Liver (tissue), 9 donors: ENCODE measurements around the gene APBA1. TPM values are rescaled to one million over a fixed set of nuclear protein-coding genes. Genes with fewer than 3 reads are reported as not detected.

Source experiments
- DNase-seq: peaks from one replicate; pipeline ENCODE4 v3.0.0-alpha.2; 2017; ENCODE audit warnings: low spot score
- H3K27ac ChIP-seq, 2 donors: one replicate each; pipeline ENCODE4 v1.7.0; 2013; ENCODE audit warnings: inconsistent platforms in 2 of 2, low read length in 2 of 2, control low read depth in 1 of 2, low read depth in 1 of 2, mild to moderate bottlenecking in 1 of 2
- H3K27me3 ChIP-seq, 4 donors: one replicate each; pipeline versions ENCODE4 v1.6.1 to v1.7.0; 2013; ENCODE audit warnings: low read length in 3 of 4, inconsistent platforms in 1 of 4, mild to moderate bottlenecking in 1 of 4, moderate library complexity in 1 of 4; ENCODE audit not compliant: control insufficient read depth in 4 of 4, insufficient read depth in 4 of 4
- H3K36me3 ChIP-seq, 4 donors: one replicate each; pipeline versions ENCODE4 v1.6.1 to v1.7.0; 2013; ENCODE audit warnings: low read length in 3 of 4, mild to moderate bottlenecking in 3 of 4, low read depth in 1 of 4, moderate library complexity in 1 of 4; ENCODE audit not compliant: control insufficient read depth in 4 of 4, insufficient read depth in 3 of 4
- H3K4me1 ChIP-seq, 4 donors: one replicate each; pipeline versions ENCODE4 v1.6.1 to v1.7.0; 2013; ENCODE audit warnings: low read length in 3 of 4, mild to moderate bottlenecking in 3 of 4, moderate library complexity in 1 of 4; ENCODE audit not compliant: control insufficient read depth in 4 of 4, insufficient read depth in 4 of 4
- H3K4me3 ChIP-seq, 3 donors: one replicate each; pipeline versions ENCODE4 v1.6.1 to v1.7.0; 2013; ENCODE audit warnings: low read length in 3 of 3, control low read depth in 1 of 3, low read depth in 1 of 3, mild to moderate bottlenecking in 1 of 3
- H3K9ac ChIP-seq, 2 donors: one replicate each; pipeline ENCODE4 v1.7.0; 2013; ENCODE audit warnings: low read length in 2 of 2, mild to moderate bottlenecking in 2 of 2, moderate library complexity in 2 of 2, control low read depth in 1 of 2, low read depth in 1 of 2
- H3K9me3 ChIP-seq, 4 donors: one replicate each; pipeline versions ENCODE4 v1.6.1 to v1.7.0; 2013; ENCODE audit warnings: low read length in 3 of 4; ENCODE audit not compliant: control insufficient read depth in 4 of 4
- CTCF ChIP-seq: fragments of 150-350 bp; IDR thresholded peaks from 2 replicates; pipeline ENCODE4 v1.5.1; 2017; ENCODE audit warnings: improper control_type of control experiment, low read depth, low read length; ENCODE audit not compliant: missing input control
- EGR1 ChIP-seq, 2 donors: IDR thresholded peaks; 2 replicates each; pipeline ENCODE4 v1.6.1; 2016 to 2018; ENCODE audit warnings: antibody characterized with exemption in 2 of 2, low read depth in 2 of 2
- FOXA1 ChIP-seq: IDR thresholded peaks from 2 replicates; pipeline ENCODE4 v1.6.1; 2016; ENCODE audit warnings: antibody characterized with exemption
- FOXA2 ChIP-seq: IDR thresholded peaks from 2 replicates; pipeline ENCODE4 v1.6.1; 2016; ENCODE audit warnings: antibody characterized with exemption
- GABPA ChIP-seq, 2 donors: IDR thresholded peaks in 1 of 2; conservative IDR thresholded peaks in 1 of 2; 2 replicates each; pipeline ENCODE4 v1.6.1; 2016; ENCODE audit warnings: antibody characterized with exemption in 2 of 2, mild to moderate bottlenecking in 1 of 2, moderate library complexity in 1 of 2
- HNF4A ChIP-seq, 2 donors: conservative IDR thresholded peaks; 2 replicates each; pipeline ENCODE4 v1.6.1; 2016; ENCODE audit warnings: antibody characterized with exemption in 2 of 2, mild to moderate bottlenecking in 2 of 2
- HNF4G ChIP-seq: IDR thresholded peaks from 2 replicates; pipeline ENCODE4 v1.6.1; 2016; ENCODE audit warnings: antibody characterized with exemption
- JUND ChIP-seq, 2 donors: IDR thresholded peaks; 2 replicates each; pipeline ENCODE4 v1.6.1; 2016; ENCODE audit warnings: antibody characterized with exemption in 2 of 2
- NR2F2 ChIP-seq: IDR thresholded peaks from 2 replicates; pipeline ENCODE4 v1.6.1; 2016; ENCODE audit warnings: antibody characterized with exemption
- RAD21 ChIP-seq, 2 donors: IDR thresholded peaks; 2 replicates each; pipeline ENCODE4 v1.6.1; 2016; ENCODE audit warnings: antibody characterized with exemption in 2 of 2, mild to moderate bottlenecking in 2 of 2
- RXRA ChIP-seq, 2 donors: IDR thresholded peaks; 2 replicates each; pipeline ENCODE4 v1.6.1; 2017 to 2018; ENCODE audit warnings: antibody characterized with exemption in 2 of 2, mild to moderate bottlenecking in 1 of 2
- SP1 ChIP-seq: IDR thresholded peaks from 2 replicates; pipeline ENCODE4 v1.6.1; 2018; ENCODE audit warnings: antibody characterized with exemption, mild to moderate bottlenecking
- YY1 ChIP-seq: IDR thresholded peaks from 2 replicates; pipeline ENCODE4 v1.6.1; 2016; ENCODE audit warnings: antibody characterized with exemption, mild to moderate bottlenecking
- ZBTB33 ChIP-seq: IDR thresholded peaks from 2 replicates; pipeline ENCODE4 v1.6.1; 2016; ENCODE audit warnings: antibody characterized with exemption
- WGBS: extraction: QIAGEN DNeasy Blood & Tissue Kit; methylation state at CpG from one replicate; pipeline ENCODE4 v1.1.7; 2013; 5-methylcytosine and 5-hydroxymethylcytosine counted together
- polyA plus RNA-seq, 2 donors: library from polyadenylated mRNA; stranded (reverse) in 1 of 2; unstranded in 1 of 2; fragments of 200-250 nt in 1 of 2; fragments of >200 nt in 1 of 2; fragmentation: Nextera tagmentation in 1 of 2; extraction: Ambion mirVana in 1 of 2; gene quantifications; one replicate each; pipeline versions ENCODE4 v1.2.1 to v1.2.3, GENCODE V29; 2013 to 2015
- total RNA-seq, 2 donors: library from RNA; depleted of rRNA; stranded (reverse); fragments of >200 nt; gene quantifications; one replicate each; pipeline ENCODE4 v1.2.3, GENCODE V29; 2014
- TF ChIP-seq, protein P1 (sequence below): IDR thresholded peaks from 2 replicates; pipeline ENCODE4 v1.6.1; 2016; ENCODE audit warnings: antibody characterized with exemption, mild to moderate bottlenecking
- TF ChIP-seq, protein P2 (sequence below): IDR thresholded peaks from 2 replicates; pipeline ENCODE4 v1.6.1; 2016; ENCODE audit warnings: antibody characterized with exemption
- TF ChIP-seq, protein P3 (sequence below): IDR thresholded peaks from 2 replicates; pipeline ENCODE4 v1.6.1; 2016; ENCODE audit warnings: antibody characterized with exemption
- donor health status: healthy.
- donor health status: healthy.
- donor health status: healthy.
- donor health status: healthy.
- donor health status: healthy.

The APBA1 gene
- total and polyA plus RNA-seq, 4 donors: 2.8 to 19.0 (median 6.1) TPM

- no peak overlapping the region for H3K4me3 ChIP-seq
- no peak for TF ChIP-seq RAD21 (IDR thresholded peaks at IDR 0.05)
- peaks cover 0 to 53% (median 22%) of the 10 kb centered on the region in 4 donors for H3K36me3 ChIP-seq
- H3K4me1 ChIP-seq: no peaks in the 10 kb centered on the region
- H3K27me3 ChIP-seq: no peaks in the 10 kb centered on the region
- WGBS: 95% methylated on average over 15 of the region's 15 CpGs
- no peaks in the 10 kb centered on the region for H3K9me3 ChIP-seq
- no peak overlapping the region for H3K27ac ChIP-seq
- no peak for DNase-seq
- no peak overlapping the region for H3K9ac ChIP-seq
Measured at GRCh38 chr9:69456201-69456600, 216.0 kb downstream of the APBA1 start.

GRCh38 chr9:69455311-69455710 is 216.9 kb downstream of the APBA1 start:
- H3K9me3 ChIP-seq: no peaks in the 10 kb centered on the region
- WGBS: 94% methylated on average over 2 of the region's 2 CpGs
- DNase-seq: no peak
- no peaks in the 10 kb centered on the region for H3K4me1 ChIP-seq
- no peak overlapping the region for H3K9ac ChIP-seq
- no peak overlapping the region for H3K4me3 ChIP-seq
- H3K27me3 ChIP-seq: no peaks in the 10 kb centered on the region
- H3K27ac ChIP-seq: no peak overlapping the region
- no peak for TF ChIP-seq HNF4A (conservative IDR thresholded peaks at IDR 0.05)
- TF ChIP-seq, protein P1, sequence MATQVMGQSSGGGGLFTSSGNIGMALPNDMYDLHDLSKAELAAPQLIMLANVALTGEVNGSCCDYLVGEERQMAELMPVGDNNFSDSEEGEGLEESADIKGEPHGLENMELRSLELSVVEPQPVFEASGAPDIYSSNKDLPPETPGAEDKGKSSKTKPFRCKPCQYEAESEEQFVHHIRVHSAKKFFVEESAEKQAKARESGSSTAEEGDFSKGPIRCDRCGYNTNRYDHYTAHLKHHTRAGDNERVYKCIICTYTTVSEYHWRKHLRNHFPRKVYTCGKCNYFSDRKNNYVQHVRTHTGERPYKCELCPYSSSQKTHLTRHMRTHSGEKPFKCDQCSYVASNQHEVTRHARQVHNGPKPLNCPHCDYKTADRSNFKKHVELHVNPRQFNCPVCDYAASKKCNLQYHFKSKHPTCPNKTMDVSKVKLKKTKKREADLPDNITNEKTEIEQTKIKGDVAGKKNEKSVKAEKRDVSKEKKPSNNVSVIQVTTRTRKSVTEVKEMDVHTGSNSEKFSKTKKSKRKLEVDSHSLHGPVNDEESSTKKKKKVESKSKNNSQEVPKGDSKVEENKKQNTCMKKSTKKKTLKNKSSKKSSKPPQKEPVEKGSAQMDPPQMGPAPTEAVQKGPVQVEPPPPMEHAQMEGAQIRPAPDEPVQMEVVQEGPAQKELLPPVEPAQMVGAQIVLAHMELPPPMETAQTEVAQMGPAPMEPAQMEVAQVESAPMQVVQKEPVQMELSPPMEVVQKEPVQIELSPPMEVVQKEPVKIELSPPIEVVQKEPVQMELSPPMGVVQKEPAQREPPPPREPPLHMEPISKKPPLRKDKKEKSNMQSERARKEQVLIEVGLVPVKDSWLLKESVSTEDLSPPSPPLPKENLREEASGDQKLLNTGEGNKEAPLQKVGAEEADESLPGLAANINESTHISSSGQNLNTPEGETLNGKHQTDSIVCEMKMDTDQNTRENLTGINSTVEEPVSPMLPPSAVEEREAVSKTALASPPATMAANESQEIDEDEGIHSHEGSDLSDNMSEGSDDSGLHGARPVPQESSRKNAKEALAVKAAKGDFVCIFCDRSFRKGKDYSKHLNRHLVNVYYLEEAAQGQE: no peak
- TF ChIP-seq NR2F2: no peak
- no peak for TF ChIP-seq FOXA1
- TF ChIP-seq FOXA2: no peak
- no peak for TF ChIP-seq CTCF
- no peak for TF ChIP-seq SP1
- TF ChIP-seq, protein P2, sequence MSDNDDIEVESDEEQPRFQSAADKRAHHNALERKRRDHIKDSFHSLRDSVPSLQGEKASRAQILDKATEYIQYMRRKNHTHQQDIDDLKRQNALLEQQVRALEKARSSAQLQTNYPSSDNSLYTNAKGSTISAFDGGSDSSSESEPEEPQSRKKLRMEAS: no peak
- no peak for TF ChIP-seq YY1
- no peak for TF ChIP-seq HNF4G
- no peak for TF ChIP-seq JUND (IDR thresholded peaks at IDR 0.05)
- no peak for TF ChIP-seq EGR1 (IDR thresholded peaks at IDR 0.05; ENCODE audit: low read depth in 2 of 2)
- no peak for TF ChIP-seq RXRA (IDR thresholded peaks at IDR 0.05)
- peaks cover 0 to 62% (median 27%) of the 10 kb centered on the region in 4 donors for H3K36me3 ChIP-seq

- peaks cover 0 to 68% (median 29%) of the 10 kb centered on the region in 4 donors for H3K36me3 ChIP-seq
- H3K9me3 ChIP-seq: no peaks in the 10 kb centered on the region
- no peak for TF ChIP-seq HNF4G
- no peak for TF ChIP-seq NR2F2
- no peak for TF ChIP-seq RXRA (IDR thresholded peaks at IDR 0.05)
- TF ChIP-seq HNF4A (conservative IDR thresholded peaks at IDR 0.05): no peak
- TF ChIP-seq CTCF: no peak
- TF ChIP-seq GABPA (IDR thresholded peaks at IDR 0.05 in 1 of 2, conservative IDR thresholded peaks at IDR 0.05 in 1 of 2): no peak
- TF ChIP-seq EGR1 (IDR thresholded peaks at IDR 0.05; ENCODE audit: low read depth in 2 of 2): no peak
- TF ChIP-seq ZBTB33: no peak
- no peak for TF ChIP-seq FOXA2
- no peak for TF ChIP-seq YY1
- TF ChIP-seq JUND (IDR thresholded peaks at IDR 0.05): no peak
- TF ChIP-seq FOXA1: no peak
- TF ChIP-seq, protein P2: no peak
- TF ChIP-seq, protein P3, sequence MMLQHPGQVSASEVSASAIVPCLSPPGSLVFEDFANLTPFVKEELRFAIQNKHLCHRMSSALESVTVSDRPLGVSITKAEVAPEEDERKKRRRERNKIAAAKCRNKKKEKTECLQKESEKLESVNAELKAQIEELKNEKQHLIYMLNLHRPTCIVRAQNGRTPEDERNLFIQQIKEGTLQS: no peak
- DNase-seq: no peak
- no peaks in the 10 kb centered on the region for H3K4me1 ChIP-seq
- WGBS: 84% methylated on average over 2 of the region's 2 CpGs
- no peaks in the 10 kb centered on the region for H3K27me3 ChIP-seq
- no peak overlapping the region for H3K9ac ChIP-seq
- no peak overlapping the region for H3K4me3 ChIP-seq
- H3K27ac ChIP-seq: no peak overlapping the region
Measured at GRCh38 chr9:69454321-69454720, 217.8 kb downstream of the APBA1 start.
